ENCODE measurements around the gene AANAT.

The AANAT gene

DNA sequence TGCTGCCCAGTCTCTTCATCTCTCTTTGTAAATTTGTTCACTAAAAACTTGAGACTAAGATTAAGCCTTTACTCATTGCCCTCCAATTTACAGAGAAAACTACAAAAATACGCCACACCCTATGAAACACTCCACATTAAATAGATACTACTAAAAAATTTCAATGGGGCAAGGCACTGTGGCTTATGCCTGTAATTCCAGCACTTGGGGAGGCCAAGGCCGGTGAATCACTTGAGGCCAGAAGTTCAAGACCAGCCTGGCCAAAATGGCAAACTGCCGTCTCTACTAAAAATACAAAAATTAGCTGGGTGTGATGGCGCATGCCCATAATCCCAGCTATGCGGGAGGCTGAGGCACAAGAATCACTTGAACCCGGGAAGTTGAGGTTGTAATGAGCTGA, 18.3 kb upstream of the AANAT start:
- no peak for DNase-seq (ENCODE audit: low read depth)
- no peak overlapping the region for H3K4me3 ChIP-seq (ENCODE audit: low read length)
- TF ChIP-seq, protein P1, sequence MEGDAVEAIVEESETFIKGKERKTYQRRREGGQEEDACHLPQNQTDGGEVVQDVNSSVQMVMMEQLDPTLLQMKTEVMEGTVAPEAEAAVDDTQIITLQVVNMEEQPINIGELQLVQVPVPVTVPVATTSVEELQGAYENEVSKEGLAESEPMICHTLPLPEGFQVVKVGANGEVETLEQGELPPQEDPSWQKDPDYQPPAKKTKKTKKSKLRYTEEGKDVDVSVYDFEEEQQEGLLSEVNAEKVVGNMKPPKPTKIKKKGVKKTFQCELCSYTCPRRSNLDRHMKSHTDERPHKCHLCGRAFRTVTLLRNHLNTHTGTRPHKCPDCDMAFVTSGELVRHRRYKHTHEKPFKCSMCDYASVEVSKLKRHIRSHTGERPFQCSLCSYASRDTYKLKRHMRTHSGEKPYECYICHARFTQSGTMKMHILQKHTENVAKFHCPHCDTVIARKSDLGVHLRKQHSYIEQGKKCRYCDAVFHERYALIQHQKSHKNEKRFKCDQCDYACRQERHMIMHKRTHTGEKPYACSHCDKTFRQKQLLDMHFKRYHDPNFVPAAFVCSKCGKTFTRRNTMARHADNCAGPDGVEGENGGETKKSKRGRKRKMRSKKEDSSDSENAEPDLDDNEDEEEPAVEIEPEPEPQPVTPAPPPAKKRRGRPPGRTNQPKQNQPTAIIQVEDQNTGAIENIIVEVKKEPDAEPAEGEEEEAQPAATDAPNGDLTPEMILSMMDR (conservative IDR thresholded peaks at IDR 0.05; ENCODE audit: low read depth, low read length) = no peak

DNA sequence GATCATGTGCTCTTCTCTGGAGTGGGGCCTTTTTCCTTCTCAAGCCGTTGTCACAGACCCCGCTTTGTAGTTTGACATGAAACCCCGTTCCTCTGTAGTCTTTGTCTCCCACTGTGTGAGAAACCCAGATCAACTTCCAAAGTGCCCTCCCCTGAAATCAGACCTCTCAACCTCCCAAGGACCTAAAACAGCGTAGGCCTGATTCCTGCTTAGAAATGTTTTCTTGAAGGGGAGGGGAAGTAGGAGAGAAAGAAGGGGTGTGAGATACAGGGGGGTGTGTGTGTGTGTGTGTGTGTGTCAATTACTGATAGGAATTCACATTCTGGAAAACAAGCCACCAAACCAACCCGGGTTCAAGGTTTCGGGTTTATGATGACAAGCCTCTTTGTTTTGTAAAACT, 15.9 kb upstream of the AANAT start:
- DNase-seq (ENCODE audit: low read depth) = no peak
- TF ChIP-seq, protein P1 (conservative IDR thresholded peaks at IDR 0.05; ENCODE audit: low read depth, low read length) = no peak
- peak overlapping the region; percentile 72 for H3K4me3 ChIP-seq (ENCODE audit: low read length)

DNA sequence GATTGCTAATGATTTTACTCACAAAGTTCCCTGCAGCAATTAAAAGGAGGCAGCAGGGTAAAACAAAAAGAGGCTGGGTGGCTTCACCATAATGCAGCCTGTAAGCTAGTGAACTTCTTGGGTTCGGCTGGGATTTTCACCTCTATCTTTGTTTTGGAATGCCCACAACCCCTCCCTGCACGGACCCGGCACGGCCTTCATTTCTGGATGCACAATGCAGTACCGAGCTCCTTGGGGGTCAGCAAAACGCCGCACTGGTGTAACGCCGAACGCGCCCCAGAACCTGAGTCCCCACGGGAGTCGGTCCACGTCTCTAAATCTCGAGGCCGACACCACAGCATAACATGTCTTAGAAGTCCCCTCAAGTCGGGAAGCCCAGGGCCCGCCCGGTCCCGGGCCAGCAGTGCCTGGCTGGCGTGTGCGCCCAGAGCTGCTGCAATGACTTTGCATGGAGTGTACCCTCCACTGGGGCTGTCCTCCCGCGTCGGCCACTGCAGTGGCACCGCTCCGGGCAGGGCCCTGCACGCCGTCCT, 15.2 kb upstream of the AANAT start:
- TF ChIP-seq, protein P1 (conservative IDR thresholded peaks at IDR 0.05; ENCODE audit: low read depth, low read length) = no peak
- no peak for DNase-seq (ENCODE audit: low read depth)
- peak overlapping the region; percentile 72 for H3K4me3 ChIP-seq (ENCODE audit: low read length)

GRCh38 chr17:76452660-76453430, 14.6 kb upstream of the AANAT start, which contains the start of gene UBE2O:
Gene UBE2O, minus strand, starts transcription at chr17:76453152. Its CDS starts 11 bp downstream, at chr17:76453141.
- peak within 1 kb of the TSS; percentile 72 for H3K4me3 ChIP-seq (ENCODE audit: low read length)
- DNase-seq (ENCODE audit: low read depth) = no peak
- TF ChIP-seq, protein P1 (conservative IDR thresholded peaks at IDR 0.05; ENCODE audit: low read depth, low read length) = peak; percentile 44

DNA sequence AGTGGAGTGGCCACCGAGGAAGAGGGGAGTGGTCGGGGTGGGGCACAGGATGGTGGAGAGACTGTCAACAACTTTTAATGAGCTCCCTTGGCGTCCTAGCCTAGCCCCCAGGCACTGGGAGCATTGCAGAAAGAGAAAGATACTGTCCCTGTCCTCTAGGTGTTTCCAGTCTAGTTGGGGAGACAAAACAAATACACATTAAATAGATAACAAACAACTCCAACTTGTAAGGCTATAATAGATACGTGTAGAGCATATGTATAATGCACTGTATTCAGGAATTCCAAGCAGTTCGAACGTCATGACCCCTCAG, 14.0 kb upstream of the AANAT start:
- DNase-seq (ENCODE audit: low read depth) = no peak
- no peak overlapping the region for H3K4me3 ChIP-seq (ENCODE audit: low read length)
- TF ChIP-seq, protein P1 (conservative IDR thresholded peaks at IDR 0.05; ENCODE audit: low read depth, low read length) = no peak

DNA sequence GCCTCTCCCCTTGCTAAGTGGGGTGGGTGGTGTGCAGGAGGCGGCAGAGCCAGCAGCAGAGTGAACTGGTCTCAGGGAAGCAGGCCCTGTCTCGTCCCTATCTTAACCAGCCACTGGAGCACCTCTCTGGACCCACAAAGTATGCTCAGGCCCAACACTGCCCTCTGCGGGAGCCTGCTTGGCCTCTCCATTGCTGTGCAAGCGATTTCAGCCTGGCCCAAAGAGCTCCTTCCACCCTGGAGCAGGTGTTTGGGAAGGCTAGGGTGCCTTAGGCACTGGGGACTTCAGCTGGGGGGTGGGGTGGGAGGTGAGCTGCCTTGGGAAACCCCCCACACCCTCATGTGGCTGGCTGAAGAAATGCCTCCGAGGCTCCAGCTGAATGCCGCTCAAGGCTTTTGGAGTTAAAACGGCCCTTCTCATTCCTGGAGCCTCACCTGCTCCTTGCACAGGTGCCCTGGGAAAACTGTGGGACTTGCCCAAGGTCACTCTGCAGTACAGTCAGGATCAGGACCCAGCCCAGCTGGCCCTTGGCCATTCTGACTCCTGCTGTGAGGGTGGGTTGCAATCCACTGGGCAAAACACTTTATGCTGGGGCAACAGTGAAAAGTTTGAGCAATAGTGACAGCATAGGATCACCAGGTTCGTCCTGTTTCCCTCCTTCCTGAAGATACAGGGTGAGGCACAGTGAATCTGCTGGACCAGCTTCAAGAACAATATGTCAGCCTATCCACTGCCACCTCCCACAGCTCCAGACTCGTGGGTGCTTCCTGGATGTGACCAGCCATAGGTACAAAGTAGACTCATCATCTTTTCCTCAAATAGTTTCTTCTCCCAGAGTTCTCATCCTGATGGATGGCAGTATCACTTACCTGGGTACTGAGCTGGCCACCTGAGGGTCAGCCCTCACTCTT, 8.6 kb upstream of the AANAT start:
- TF ChIP-seq, protein P1 (conservative IDR thresholded peaks at IDR 0.05; ENCODE audit: low read depth, low read length) = peak; percentile 73
- no peak for DNase-seq (ENCODE audit: low read depth)
- H3K4me3 ChIP-seq (ENCODE audit: low read length) = no peak overlapping the region
